Measurements from ENCODE around the gene DHX8.

- no peak for TF ChIP-seq CTCF (conservative IDR thresholded peaks at IDR 0.05)
- TF ChIP-seq ZFX (IDR thresholded peaks at IDR 0.05), result no peak
Observed at GRCh38 chr17:43568506-43569082, 84.8 kb downstream of the DHX8 start.

All from C4-2B (cell line).